GM12878 (cell line): ENCODE measurements around the gene PDPN.

ENCODE experiments used
- BRCA1 ChIP-seq: IDR thresholded peaks from 2 replicates; pipeline ENCODE4 v1.6.1; 2011; ENCODE audit warnings: low read depth, low read length, improper control_type of control experiment
- DPF2 ChIP-seq: fragments of 450-650 bp; IDR thresholded peaks from 2 replicates; pipeline ENCODE4 v1.6.1; 2017; ENCODE audit warnings: mild to moderate bottlenecking
- EZH2 ChIP-seq: IDR thresholded peaks from 2 replicates; pipeline ENCODE4 v1.6.1; 2012; ENCODE audit warnings: low read depth, mild to moderate bottlenecking, control low read depth, inconsistent platforms, low read length, borderline replicate concordance; ENCODE audit not compliant: control insufficient read depth
- NRF1 ChIP-seq: conservative IDR thresholded peaks from 2 replicates; pipeline ENCODE4 v1.6.1; 2011; ENCODE audit warnings: mild to moderate bottlenecking, low read depth, low read length, improper control_type of control experiment
- POLR2AphosphoS5 ChIP-seq: IDR thresholded peaks from 2 replicates; pipeline ENCODE4 v1.6.1; 2011; ENCODE audit warnings: mild to moderate bottlenecking, low read length, inconsistent platforms
- SPI1 ChIP-seq: IDR thresholded peaks from 2 replicates; pipeline ENCODE4 v1.6.1; 2011; ENCODE audit warnings: low read depth, mild to moderate bottlenecking, low read length, moderate library complexity, borderline replicate concordance; ENCODE audit not compliant: insufficient read depth
- SUZ12 ChIP-seq: fragments of 200-600 bp; sonication (generic); IDR thresholded peaks from one replicate; pipeline ENCODE4 v1.6.1; 2018; ENCODE audit warnings: antibody characterized with exemption, mild to moderate bottlenecking; ENCODE audit not compliant: unreplicated experiment
- TAF1 ChIP-seq: IDR thresholded peaks from 2 replicates; pipeline ENCODE4 v1.6.1; 2011; ENCODE audit warnings: mild to moderate bottlenecking, low read depth, low read length, borderline replicate concordance
- YY1 ChIP-seq: IDR thresholded peaks from 2 replicates; pipeline ENCODE4 v1.6.1; 2011; ENCODE audit warnings: low read depth, mild to moderate bottlenecking, low read length
- TF ChIP-seq, protein P1 (sequence below), 3 experiments: IDR thresholded peaks in 2 of 3; conservative IDR thresholded peaks in 1 of 3; 2 replicates each; pipeline ENCODE4 v1.5.1; 2011; ENCODE audit warnings: low read depth in 3 of 3, low read length in 3 of 3, mild to moderate bottlenecking in 3 of 3, control low read depth in 2 of 3, moderate library complexity in 2 of 3, inconsistent platforms in 1 of 3, mixed read lengths in 1 of 3; ENCODE audit not compliant: control insufficient read depth in 2 of 3, insufficient read depth in 1 of 3; ENCODE audit errors: extremely low read depth in 1 of 3

DNA sequence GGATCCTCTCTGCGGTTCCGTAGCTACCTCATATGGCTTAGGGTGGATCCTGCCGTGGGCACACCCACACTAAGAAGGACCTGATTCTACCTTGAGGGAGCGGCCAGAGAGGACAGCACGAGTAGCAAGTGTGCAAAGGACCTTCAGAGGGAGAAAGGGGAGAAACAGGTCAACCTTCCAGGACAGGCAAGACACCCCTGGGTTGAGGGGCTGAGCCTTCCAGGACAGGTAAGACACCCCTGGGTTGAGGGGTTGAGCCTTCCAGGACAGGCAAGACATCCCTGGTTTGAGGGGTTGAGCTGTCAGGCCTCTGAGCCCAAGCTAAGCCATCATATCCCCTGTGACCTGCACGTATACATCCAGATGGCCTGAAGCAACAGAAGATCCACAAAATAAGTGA lies 23.1 kb upstream of the PDPN start:
- TF ChIP-seq TAF1, result no peak
- no peak for TF ChIP-seq NRF1
- TF ChIP-seq, protein P1, sequence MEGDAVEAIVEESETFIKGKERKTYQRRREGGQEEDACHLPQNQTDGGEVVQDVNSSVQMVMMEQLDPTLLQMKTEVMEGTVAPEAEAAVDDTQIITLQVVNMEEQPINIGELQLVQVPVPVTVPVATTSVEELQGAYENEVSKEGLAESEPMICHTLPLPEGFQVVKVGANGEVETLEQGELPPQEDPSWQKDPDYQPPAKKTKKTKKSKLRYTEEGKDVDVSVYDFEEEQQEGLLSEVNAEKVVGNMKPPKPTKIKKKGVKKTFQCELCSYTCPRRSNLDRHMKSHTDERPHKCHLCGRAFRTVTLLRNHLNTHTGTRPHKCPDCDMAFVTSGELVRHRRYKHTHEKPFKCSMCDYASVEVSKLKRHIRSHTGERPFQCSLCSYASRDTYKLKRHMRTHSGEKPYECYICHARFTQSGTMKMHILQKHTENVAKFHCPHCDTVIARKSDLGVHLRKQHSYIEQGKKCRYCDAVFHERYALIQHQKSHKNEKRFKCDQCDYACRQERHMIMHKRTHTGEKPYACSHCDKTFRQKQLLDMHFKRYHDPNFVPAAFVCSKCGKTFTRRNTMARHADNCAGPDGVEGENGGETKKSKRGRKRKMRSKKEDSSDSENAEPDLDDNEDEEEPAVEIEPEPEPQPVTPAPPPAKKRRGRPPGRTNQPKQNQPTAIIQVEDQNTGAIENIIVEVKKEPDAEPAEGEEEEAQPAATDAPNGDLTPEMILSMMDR (IDR thresholded peaks at IDR 0.05 in 2 of 3, conservative IDR thresholded peaks at IDR 0.05 in 1 of 3; ENCODE audit: control insufficient read depth in 2 of 3, extremely low read depth in 1 of 3, insufficient read depth in 1 of 3, low read depth in 3 of 3, low read length in 3 of 3), result no peak
- no peak for TF ChIP-seq YY1
- no peak for TF ChIP-seq BRCA1
- no peak for TF ChIP-seq DPF2
- TF ChIP-seq SPI1, result no peak
- TF ChIP-seq EZH2, result no peak
- no peak for TF ChIP-seq POLR2AphosphoS5
- TF ChIP-seq SUZ12, result no peak
